ENCODE measurements around the gene STX18. TPM values are rescaled to one million over a fixed set of nuclear protein-coding genes. Genes with fewer than 3 reads are reported as not detected.

Gene STX18
- total and polyA plus RNA-seq, 10 of the 15 experiments (the other 5 are each of a cell fraction or from before 2014, with no cell fraction given), result 8.2 to 46.6 (median 31.1) TPM

GRCh38 chr4:4501679-4502078, 40.2 kb downstream of the STX18 start (continued):
- TF ChIP-seq ZNF592 (IDR thresholded peaks at IDR 0.05) (no peak), CUX1 (IDR thresholded peaks at IDR 0.05; ENCODE audit: insufficient replicate concordance, low read depth, low read length) (no peak), ASH2L (IDR thresholded peaks at IDR 0.05; ENCODE audit: borderline replicate concordance, low read depth) (no peak), ZBED1 (IDR thresholded peaks at IDR 0.05; ENCODE audit: borderline replicate concordance) (no peak), BCL11A (IDR thresholded peaks at IDR 0.05; ENCODE audit: low read depth, low read length) (no peak), ZNF207 (IDR thresholded peaks at IDR 0.05; ENCODE audit: borderline replicate concordance) (no peak), KDM1A (IDR thresholded peaks at IDR 0.05; ENCODE audit: borderline replicate concordance) (no peak), NFYA (IDR thresholded peaks at IDR 0.05; ENCODE audit: borderline replicate concordance, low read depth, low read length) (no peak), CHD4 (IDR thresholded peaks at IDR 0.05) (no peak), RELA (IDR thresholded peaks at IDR 0.05; ENCODE audit: borderline replicate concordance, partially characterized antibody) (no peak), KLF5 (IDR thresholded peaks at IDR 0.05; ENCODE audit: partially characterized antibody) (no peak), EED (IDR thresholded peaks at IDR 0.05; ENCODE audit: low read depth) (no peak), ZNF217 (IDR thresholded peaks at IDR 0.05) (no peak)
